Osteoblast (primary cell): ENCODE data around the gene STON1. TPM values are rescaled to one million over a fixed set of nuclear protein-coding genes. Genes with fewer than 3 reads are reported as not detected.
A peak's percentile ranks its signal among the peaks of the same experiment; 100 is the strongest.
"Not testable (repeated sequence)": the region's sequence is repeated elsewhere in the genome, so short reads cannot be mapped to it uniquely, and the experiment has no call there.

Source experiments
- DNase-seq: peaks from one replicate; pipeline ENCODE4 v3.0.0; 2011; ENCODE audit warnings: low spot score, mixed read lengths; ENCODE audit not compliant: insufficient read length; ENCODE audit errors: missing footprints
- H2AFZ ChIP-seq: 2 replicates; pipeline ENCODE4 v1.6.0; 2011; ENCODE audit warnings: mild to moderate bottlenecking, low read length
- H3K27ac ChIP-seq: 2 replicates; pipeline ENCODE4 v1.5.1; 2011; ENCODE audit warnings: mild to moderate bottlenecking, low read depth, low read length, moderate library complexity
- H3K27me3 ChIP-seq: 2 replicates; pipeline ENCODE4 v1.6.0; 2012; ENCODE audit warnings: mild to moderate bottlenecking, control low read depth, inconsistent platforms, low read length, moderate library complexity; ENCODE audit not compliant: insufficient read depth
- H3K36me3 ChIP-seq: 2 replicates; pipeline ENCODE4 v1.5.1; 2011; ENCODE audit warnings: mild to moderate bottlenecking, low read length, control low read depth, moderate library complexity; ENCODE audit not compliant: insufficient read depth
- H3K4me1 ChIP-seq: 2 replicates; pipeline ENCODE4 v1.5.1; 2011; ENCODE audit warnings: mild to moderate bottlenecking, low read length, control low read depth, moderate library complexity; ENCODE audit not compliant: insufficient read depth
- H3K4me2 ChIP-seq: 2 replicates; pipeline ENCODE4 v1.6.0; 2011; ENCODE audit warnings: mild to moderate bottlenecking, low read length; ENCODE audit not compliant: insufficient read depth
- H3K4me3 ChIP-seq: fragments of 200-600 bp; sonication (generic); 3 replicates; pipeline ENCODE4 v1.5.1; 2012; ENCODE audit warnings: mild to moderate bottlenecking, low read length, inconsistent platforms; ENCODE audit not compliant: insufficient read depth
- H3K79me2 ChIP-seq: 2 replicates; pipeline ENCODE4 v1.6.0; 2012; ENCODE audit warnings: mild to moderate bottlenecking, low read length, control low read depth, inconsistent platforms; ENCODE audit not compliant: insufficient read depth
- H3K9me3 ChIP-seq: 2 replicates; pipeline ENCODE4 v1.5.1; 2011; ENCODE audit warnings: low read depth, low read length, control low read depth
- H4K20me1 ChIP-seq: 2 replicates; pipeline ENCODE4 v1.6.0; 2012; ENCODE audit warnings: mild to moderate bottlenecking, low read length, control low read depth; ENCODE audit not compliant: insufficient read depth
- total RNA-seq: library from RNA; depleted of rRNA; stranded (reverse); fragments of >200 nt; gene quantifications from 2 replicates; pipeline ENCODE4 v1.2.3, GENCODE V29; 2012
- TF ChIP-seq, protein P1 (sequence below): IDR thresholded peaks from 2 replicates; pipeline ENCODE4 v1.5.1; 2011; ENCODE audit warnings: mild to moderate bottlenecking, low read depth, low read length, moderate library complexity; ENCODE audit errors: extremely low read depth

STON1 gene
- total RNA-seq, 1 donor, result 15.9 TPM

DNA sequence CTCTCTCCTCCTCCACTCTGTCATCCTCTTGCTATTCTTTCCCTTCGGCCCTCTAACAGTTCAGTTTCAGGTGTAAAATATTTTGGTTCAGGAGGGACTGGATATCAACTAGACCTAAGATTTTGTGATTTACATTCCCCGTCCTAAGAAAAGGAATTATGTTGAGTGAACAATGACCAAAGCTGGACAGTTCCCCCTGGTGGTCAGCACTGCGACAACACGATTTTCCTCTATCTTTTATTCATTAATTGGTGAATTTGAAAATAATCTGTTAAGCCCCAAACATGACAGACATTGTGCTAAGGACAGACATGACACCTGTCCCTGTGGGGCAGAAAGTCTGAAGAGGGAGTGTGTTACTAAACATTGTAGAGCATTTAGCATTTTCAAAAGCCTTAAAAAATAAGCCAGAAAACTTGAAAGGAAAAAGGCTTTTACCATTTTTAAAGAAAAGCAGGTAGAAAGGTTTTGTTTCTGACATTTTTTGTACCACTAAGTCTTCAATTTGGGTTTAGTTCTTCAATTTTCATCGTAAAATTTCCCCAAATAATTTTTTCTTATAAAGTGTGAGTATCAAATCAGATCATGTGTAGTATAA is 59.3 kb downstream of the STON1 start:
- Histone ChIP-seq H3K4me2 (peak overlapping the region; percentile 19), H3K4me1 (no peaks in the 10 kb centered on the region), H2AFZ (no peak overlapping the region), H3K79me2 (no peaks in the 10 kb centered on the region), H3K36me3 (no peaks in the 10 kb centered on the region), H3K27ac (no peak overlapping the region), H3K27me3 (no peaks in the 10 kb centered on the region), H4K20me1 (no peaks in the 10 kb centered on the region), H3K4me3 (no peak overlapping the region), H3K9me3 (no peaks in the 10 kb centered on the region)
- DNase-seq, result no peak
- TF ChIP-seq, protein P1, sequence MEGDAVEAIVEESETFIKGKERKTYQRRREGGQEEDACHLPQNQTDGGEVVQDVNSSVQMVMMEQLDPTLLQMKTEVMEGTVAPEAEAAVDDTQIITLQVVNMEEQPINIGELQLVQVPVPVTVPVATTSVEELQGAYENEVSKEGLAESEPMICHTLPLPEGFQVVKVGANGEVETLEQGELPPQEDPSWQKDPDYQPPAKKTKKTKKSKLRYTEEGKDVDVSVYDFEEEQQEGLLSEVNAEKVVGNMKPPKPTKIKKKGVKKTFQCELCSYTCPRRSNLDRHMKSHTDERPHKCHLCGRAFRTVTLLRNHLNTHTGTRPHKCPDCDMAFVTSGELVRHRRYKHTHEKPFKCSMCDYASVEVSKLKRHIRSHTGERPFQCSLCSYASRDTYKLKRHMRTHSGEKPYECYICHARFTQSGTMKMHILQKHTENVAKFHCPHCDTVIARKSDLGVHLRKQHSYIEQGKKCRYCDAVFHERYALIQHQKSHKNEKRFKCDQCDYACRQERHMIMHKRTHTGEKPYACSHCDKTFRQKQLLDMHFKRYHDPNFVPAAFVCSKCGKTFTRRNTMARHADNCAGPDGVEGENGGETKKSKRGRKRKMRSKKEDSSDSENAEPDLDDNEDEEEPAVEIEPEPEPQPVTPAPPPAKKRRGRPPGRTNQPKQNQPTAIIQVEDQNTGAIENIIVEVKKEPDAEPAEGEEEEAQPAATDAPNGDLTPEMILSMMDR, result peak; percentile 85

DNA sequence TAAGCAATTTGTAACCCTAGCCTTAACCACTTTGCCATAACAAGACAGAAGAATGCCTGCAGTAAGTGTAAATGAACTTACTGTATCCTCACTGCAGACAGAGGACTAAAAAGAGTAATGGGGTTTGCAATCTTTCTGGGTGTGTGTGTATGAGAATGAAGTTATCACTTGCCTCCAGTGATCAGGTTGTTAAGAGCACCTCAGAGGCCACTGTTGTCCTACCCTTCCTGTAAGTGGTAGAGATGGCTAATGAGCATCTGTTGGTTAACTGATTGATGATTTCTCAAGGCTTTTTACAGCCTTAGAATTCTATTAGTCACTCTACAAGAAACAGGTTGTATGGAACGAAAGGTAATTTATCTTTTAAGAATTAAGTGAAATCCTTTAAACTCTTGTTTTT is 60.1 kb downstream of the STON1 start:
- no peaks in the 10 kb centered on the region for H3K79me2 ChIP-seq
- TF ChIP-seq, protein P1, result no peak
- H2AFZ ChIP-seq, result no peak overlapping the region
- DNase-seq, result no peak
- H3K36me3 ChIP-seq, result no peaks in the 10 kb centered on the region
- H3K4me1 ChIP-seq, result no peaks in the 10 kb centered on the region
- no peak overlapping the region for H3K4me2 ChIP-seq
- H3K27me3 ChIP-seq, result no peaks in the 10 kb centered on the region
- no peaks in the 10 kb centered on the region for H4K20me1 ChIP-seq
- H3K9me3 ChIP-seq, result no peaks in the 10 kb centered on the region
- no peak overlapping the region for H3K4me3 ChIP-seq
- no peak overlapping the region for H3K27ac ChIP-seq

DNA sequence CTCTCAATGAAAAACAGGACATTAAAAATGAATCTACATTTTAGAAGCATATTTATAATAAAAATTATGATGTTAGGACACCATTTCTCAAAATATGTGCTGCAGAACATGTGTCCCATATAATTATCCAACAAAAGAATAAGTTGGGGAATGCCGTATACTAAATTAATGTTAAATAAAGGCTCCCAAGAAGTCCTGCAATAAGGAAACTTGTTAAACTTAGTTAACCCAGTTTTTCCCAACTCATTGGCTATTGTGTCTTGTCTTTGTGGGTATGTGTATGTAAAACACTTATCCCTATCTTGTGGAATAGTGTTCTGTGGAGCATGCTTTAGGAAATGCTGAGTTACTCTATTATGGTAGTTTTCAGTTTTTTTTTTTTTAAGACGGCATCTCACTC is 62.1 kb downstream of the STON1 start:
- TF ChIP-seq, protein P1, result no peak
- no peak overlapping the region for H3K27ac ChIP-seq
- no peak overlapping the region for H3K4me3 ChIP-seq
- no peaks in the 10 kb centered on the region for H3K4me1 ChIP-seq
- H3K36me3 ChIP-seq, result no peaks in the 10 kb centered on the region
- H2AFZ ChIP-seq, result no peak overlapping the region
- no peaks in the 10 kb centered on the region for H4K20me1 ChIP-seq
- H3K4me2 ChIP-seq, result no peak overlapping the region
- H3K9me3 ChIP-seq, result no peaks in the 10 kb centered on the region
- no peaks in the 10 kb centered on the region for H3K79me2 ChIP-seq
- H3K27me3 ChIP-seq, result no peaks in the 10 kb centered on the region
- no peak for DNase-seq

DNA sequence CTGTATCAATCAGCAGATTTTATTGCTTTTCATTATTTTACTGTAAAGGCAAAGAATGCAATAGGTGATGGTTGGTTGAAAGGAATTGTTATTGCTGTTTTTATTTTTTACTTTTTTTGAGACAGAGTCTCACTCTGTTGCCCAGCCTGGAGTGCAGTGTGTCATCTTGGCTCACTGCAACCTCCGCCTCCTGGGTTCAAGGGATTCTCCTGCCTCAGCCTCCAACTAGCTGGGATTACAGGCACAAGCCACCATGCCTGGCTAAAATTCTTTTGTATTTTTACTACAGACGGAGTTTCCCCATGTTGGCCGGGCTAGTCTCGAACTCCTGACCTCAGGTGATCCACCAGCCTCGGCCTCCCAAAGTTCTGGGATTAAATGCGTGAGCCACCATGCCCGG is 66.8 kb downstream of the STON1 start:
- H3K36me3 ChIP-seq, H3K79me2 ChIP-seq, H3K27ac ChIP-seq, H2AFZ ChIP-seq, H3K4me2 ChIP-seq, H3K4me3 ChIP-seq, H4K20me1 ChIP-seq, DNase-seq, H3K9me3 ChIP-seq, H3K27me3 ChIP-seq: not testable (repeated sequence)
- H3K4me1 ChIP-seq, result peaks cover 15% of the 10 kb centered on the region
